Osteoblast (primary cell): ENCODE results near the gene USB1. TPM values are rescaled to one million over a fixed set of nuclear protein-coding genes. Genes with fewer than 3 reads are reported as not detected.

Experiments used
- DNase-seq: peaks from one replicate; pipeline ENCODE4 v3.0.0; 2011; ENCODE audit warnings: low spot score, mixed read lengths; ENCODE audit not compliant: insufficient read length; ENCODE audit errors: missing footprints
- H2AFZ ChIP-seq: 2 replicates; pipeline ENCODE4 v1.6.0; 2011; ENCODE audit warnings: mild to moderate bottlenecking, low read length
- H3K27ac ChIP-seq: 2 replicates; pipeline ENCODE4 v1.5.1; 2011; ENCODE audit warnings: mild to moderate bottlenecking, low read depth, low read length, moderate library complexity
- H3K27me3 ChIP-seq: 2 replicates; pipeline ENCODE4 v1.6.0; 2012; ENCODE audit warnings: mild to moderate bottlenecking, control low read depth, inconsistent platforms, low read length, moderate library complexity; ENCODE audit not compliant: insufficient read depth
- H3K36me3 ChIP-seq: 2 replicates; pipeline ENCODE4 v1.5.1; 2011; ENCODE audit warnings: mild to moderate bottlenecking, low read length, control low read depth, moderate library complexity; ENCODE audit not compliant: insufficient read depth
- H3K4me1 ChIP-seq: 2 replicates; pipeline ENCODE4 v1.5.1; 2011; ENCODE audit warnings: mild to moderate bottlenecking, low read length, control low read depth, moderate library complexity; ENCODE audit not compliant: insufficient read depth
- H3K4me2 ChIP-seq: 2 replicates; pipeline ENCODE4 v1.6.0; 2011; ENCODE audit warnings: mild to moderate bottlenecking, low read length; ENCODE audit not compliant: insufficient read depth
- H3K4me3 ChIP-seq: fragments of 200-600 bp; sonication (generic); 3 replicates; pipeline ENCODE4 v1.5.1; 2012; ENCODE audit warnings: mild to moderate bottlenecking, low read length, inconsistent platforms; ENCODE audit not compliant: insufficient read depth
- H3K79me2 ChIP-seq: 2 replicates; pipeline ENCODE4 v1.6.0; 2012; ENCODE audit warnings: mild to moderate bottlenecking, low read length, control low read depth, inconsistent platforms; ENCODE audit not compliant: insufficient read depth
- H3K9me3 ChIP-seq: 2 replicates; pipeline ENCODE4 v1.5.1; 2011; ENCODE audit warnings: low read depth, low read length, control low read depth
- H4K20me1 ChIP-seq: 2 replicates; pipeline ENCODE4 v1.6.0; 2012; ENCODE audit warnings: mild to moderate bottlenecking, low read length, control low read depth; ENCODE audit not compliant: insufficient read depth
- total RNA-seq: library from RNA; depleted of rRNA; stranded (reverse); fragments of >200 nt; gene quantifications from 2 replicates; pipeline ENCODE4 v1.2.3, GENCODE V29; 2012
- TF ChIP-seq, protein P1 (sequence below): IDR thresholded peaks from 2 replicates; pipeline ENCODE4 v1.5.1; 2011; ENCODE audit warnings: mild to moderate bottlenecking, low read depth, low read length, moderate library complexity; ENCODE audit errors: extremely low read depth

Gene USB1
- total RNA-seq, 1 donor: 19.2 TPM

DNA sequence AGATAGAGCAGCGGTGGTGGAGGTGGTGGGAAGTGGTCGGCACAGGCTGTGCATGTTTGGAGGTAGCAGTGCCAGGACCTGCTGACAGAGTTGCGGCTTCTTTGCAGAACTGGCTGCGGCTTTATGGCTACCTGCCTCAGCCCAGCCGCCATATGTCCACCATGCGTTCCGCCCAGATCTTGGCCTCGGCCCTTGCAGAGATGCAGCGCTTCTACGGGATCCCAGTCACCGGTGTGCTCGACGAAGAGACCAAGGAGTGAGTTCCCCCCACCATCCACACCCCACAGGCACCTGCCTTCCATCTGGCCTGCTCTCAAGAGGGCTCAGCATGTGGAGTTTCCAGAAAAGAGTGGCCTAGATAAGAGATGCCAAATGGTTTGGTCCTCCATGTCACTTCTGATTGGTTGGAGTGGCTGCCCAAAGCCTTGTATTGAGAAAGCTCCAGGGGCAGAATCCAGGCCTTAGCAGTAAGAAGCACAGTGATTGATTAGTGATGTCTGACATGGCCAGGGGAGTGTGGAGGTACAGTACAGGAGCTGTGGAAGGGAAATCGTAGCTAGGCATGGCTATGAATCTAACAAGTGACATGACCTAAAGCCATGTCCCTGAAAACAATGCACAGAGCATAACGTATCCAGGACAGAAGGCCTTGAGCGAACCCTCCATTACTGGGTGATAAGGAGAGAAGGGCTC lies 36.3 kb downstream of the USB1 start:
- Histone ChIP-seq H3K27ac (no peak overlapping the region), H4K20me1 (no peaks in the 10 kb centered on the region), H3K27me3 (no peaks in the 10 kb centered on the region), H3K4me3 (no peak overlapping the region), H3K4me1 (no peaks in the 10 kb centered on the region), H3K79me2 (no peaks in the 10 kb centered on the region), H3K9me3 (no peaks in the 10 kb centered on the region), H3K36me3 (no peaks in the 10 kb centered on the region), H3K4me2 (no peak overlapping the region), H2AFZ (no peak overlapping the region)
- peak; percentile 52 for DNase-seq
- TF ChIP-seq, protein P1, sequence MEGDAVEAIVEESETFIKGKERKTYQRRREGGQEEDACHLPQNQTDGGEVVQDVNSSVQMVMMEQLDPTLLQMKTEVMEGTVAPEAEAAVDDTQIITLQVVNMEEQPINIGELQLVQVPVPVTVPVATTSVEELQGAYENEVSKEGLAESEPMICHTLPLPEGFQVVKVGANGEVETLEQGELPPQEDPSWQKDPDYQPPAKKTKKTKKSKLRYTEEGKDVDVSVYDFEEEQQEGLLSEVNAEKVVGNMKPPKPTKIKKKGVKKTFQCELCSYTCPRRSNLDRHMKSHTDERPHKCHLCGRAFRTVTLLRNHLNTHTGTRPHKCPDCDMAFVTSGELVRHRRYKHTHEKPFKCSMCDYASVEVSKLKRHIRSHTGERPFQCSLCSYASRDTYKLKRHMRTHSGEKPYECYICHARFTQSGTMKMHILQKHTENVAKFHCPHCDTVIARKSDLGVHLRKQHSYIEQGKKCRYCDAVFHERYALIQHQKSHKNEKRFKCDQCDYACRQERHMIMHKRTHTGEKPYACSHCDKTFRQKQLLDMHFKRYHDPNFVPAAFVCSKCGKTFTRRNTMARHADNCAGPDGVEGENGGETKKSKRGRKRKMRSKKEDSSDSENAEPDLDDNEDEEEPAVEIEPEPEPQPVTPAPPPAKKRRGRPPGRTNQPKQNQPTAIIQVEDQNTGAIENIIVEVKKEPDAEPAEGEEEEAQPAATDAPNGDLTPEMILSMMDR: no peak

DNA sequence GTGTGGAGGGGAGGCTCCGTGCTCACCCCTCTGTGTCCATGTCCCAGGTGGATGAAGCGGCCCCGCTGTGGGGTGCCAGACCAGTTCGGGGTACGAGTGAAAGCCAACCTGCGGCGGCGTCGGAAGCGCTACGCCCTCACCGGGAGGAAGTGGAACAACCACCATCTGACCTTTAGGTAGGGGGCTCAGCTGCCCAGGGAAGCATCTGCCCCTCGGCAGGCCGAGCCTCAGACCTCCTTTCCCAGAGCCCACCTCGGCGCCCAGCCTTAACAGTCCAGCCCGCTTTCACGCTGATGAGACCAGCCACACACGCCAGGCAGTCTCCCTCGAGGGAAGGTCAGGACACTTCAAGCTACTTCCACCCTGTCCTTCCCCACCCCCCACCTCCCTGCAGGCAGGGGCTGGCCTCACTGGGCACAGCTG lies 37.0 kb downstream of the USB1 start:
- DNase-seq: peak; percentile 83
- Histone ChIP-seq H3K4me3 (no peak overlapping the region), H3K36me3 (no peaks in the 10 kb centered on the region), H3K79me2 (no peaks in the 10 kb centered on the region), H3K27ac (no peak overlapping the region), H3K9me3 (no peaks in the 10 kb centered on the region), H3K4me2 (no peak overlapping the region), H2AFZ (no peak overlapping the region), H3K4me1 (no peaks in the 10 kb centered on the region), H3K27me3 (no peaks in the 10 kb centered on the region), H4K20me1 (no peaks in the 10 kb centered on the region)
- TF ChIP-seq, protein P1: no peak

DNA sequence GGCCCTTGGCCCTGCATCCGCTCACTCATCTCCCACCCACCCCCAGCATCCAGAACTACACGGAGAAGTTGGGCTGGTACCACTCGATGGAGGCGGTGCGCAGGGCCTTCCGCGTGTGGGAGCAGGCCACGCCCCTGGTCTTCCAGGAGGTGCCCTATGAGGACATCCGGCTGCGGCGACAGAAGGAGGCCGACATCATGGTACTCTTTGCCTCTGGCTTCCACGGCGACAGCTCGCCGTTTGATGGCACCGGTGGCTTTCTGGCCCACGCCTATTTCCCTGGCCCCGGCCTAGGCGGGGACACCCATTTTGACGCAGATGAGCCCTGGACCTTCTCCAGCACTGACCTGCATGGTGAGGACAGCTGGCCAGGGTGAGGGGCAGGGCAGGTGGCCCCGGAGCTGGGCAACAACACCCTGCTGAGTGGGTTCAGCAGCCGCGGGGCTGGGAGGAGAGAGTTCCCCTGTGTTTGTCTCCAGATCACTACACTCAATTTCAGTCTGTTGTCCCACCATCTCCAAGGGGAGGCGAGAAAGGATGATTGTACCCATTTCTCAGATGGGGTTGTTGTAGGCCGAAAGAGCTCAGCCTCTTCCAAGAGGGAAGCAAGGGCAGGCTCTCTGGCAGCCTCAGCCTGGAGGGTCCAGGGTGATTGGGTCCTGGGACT lies 38.8 kb downstream of the USB1 start:
- no peaks in the 10 kb centered on the region for H3K9me3 ChIP-seq
- no peaks in the 10 kb centered on the region for H3K79me2 ChIP-seq
- H3K4me3 ChIP-seq: no peak overlapping the region
- no peaks in the 10 kb centered on the region for H3K4me1 ChIP-seq
- H4K20me1 ChIP-seq: no peaks in the 10 kb centered on the region
- no peaks in the 10 kb centered on the region for H3K27me3 ChIP-seq
- peak; percentile 82 for DNase-seq
- H3K36me3 ChIP-seq: no peaks in the 10 kb centered on the region
- TF ChIP-seq, protein P1: no peak
- H3K27ac ChIP-seq: no peak overlapping the region
- H3K4me2 ChIP-seq: no peak overlapping the region
- H2AFZ ChIP-seq: no peak overlapping the region

DNA sequence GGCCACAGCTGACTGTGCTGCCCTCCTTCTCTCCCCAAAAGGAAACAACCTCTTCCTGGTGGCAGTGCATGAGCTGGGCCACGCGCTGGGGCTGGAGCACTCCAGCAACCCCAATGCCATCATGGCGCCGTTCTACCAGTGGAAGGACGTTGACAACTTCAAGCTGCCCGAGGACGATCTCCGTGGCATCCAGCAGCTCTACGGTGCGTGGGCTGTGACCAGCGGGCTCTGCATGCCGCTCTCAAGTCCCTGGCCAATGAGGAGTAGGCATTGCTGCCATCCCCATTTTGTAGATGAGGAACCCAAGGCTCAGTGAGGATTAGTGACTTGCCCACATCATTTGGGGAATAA lies 39.3 kb downstream of the USB1 start:
- Histone ChIP-seq H3K9me3 (no peaks in the 10 kb centered on the region), H3K27ac (no peak overlapping the region), H3K79me2 (no peaks in the 10 kb centered on the region), H3K4me3 (no peak overlapping the region), H2AFZ (no peak overlapping the region), H3K36me3 (no peaks in the 10 kb centered on the region), H3K4me2 (no peak overlapping the region), H3K27me3 (no peaks in the 10 kb centered on the region), H4K20me1 (no peaks in the 10 kb centered on the region), H3K4me1 (no peaks in the 10 kb centered on the region)
- TF ChIP-seq, protein P1: no peak
- DNase-seq: peak; percentile 56
